Measurements from ENCODE around the gene BCOR. TPM values are rescaled to one million over a fixed set of nuclear protein-coding genes. Genes with fewer than 3 reads are reported as not detected.

BCOR gene
- total RNA-seq, 2 experiments from 2014 or later = 26.1 to 26.3 TPM

DNA sequence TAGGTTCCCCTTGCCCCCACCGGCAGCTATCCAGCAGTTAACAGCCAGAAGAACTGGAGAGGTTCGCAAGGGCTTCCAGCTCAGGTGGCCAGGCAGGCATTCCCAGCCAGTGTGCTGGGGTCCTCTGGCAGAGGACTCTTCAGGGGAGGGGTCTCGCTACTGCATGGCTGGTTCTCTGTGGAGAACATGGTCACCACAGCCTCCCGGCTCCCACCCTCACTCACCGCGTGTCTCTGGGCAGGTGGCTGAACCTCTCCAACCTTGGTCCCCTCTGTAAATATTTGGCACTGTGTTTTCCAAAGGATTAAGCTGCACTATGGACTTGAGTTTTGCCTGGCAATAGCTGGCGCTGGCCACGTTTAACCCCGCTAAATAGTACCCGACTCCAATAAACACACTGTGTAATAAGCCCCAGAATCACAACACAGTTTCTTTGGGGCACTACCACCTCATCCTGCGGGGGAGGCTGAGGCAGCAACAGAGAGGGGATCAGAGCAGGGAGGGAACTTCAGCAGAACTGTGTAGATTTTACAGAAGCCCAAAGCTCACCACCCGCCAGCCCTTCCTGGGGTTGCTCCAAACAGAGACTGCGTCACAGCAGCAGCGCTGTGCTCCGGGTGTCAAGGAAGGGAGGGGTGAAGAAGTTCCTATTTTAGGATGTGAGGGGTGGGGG lies 15.2 kb downstream of the BCOR start:
- no peak for TF ChIP-seq CTCF (IDR thresholded peaks at IDR 0.05)

GRCh38 chrX:40081679-40082068 lies 16.1 kb downstream of the BCOR start:
- Mint-ChIP-seq H3K9me3 (no peaks in the 10 kb centered on the region), H3K27me3 (no peaks in the 10 kb centered on the region), H3K36me3 (ENCODE audit: low read depth) (peaks cover 13% of the 10 kb centered on the region), H3K27ac (peak overlapping the region; percentile 59), H3K4me1 (ENCODE audit: low read depth) (peaks cover 45% of the 10 kb centered on the region), H3K4me3 (peak overlapping the region; percentile 54)
- ATAC-seq (ENCODE audit: poor library complexity) = no peak
- no peak for DNase-seq
- no peak overlapping the region for H3K27ac ChIP-seq (ENCODE audit: low read depth in 1 of 2, low read length in 2 of 2)
- TF ChIP-seq CTCF (IDR thresholded peaks at IDR 0.05) = no peak
- no peaks in the 10 kb centered on the region for H3K27me3 ChIP-seq (ENCODE audit: control insufficient read depth in 1 of 2, insufficient read depth in 2 of 2, low read length in 2 of 2)
- POLR2A ChIA-PET = interaction anchor here (1.4 to 2.5 kb wide), 2 partner anchors 16 to 68 kb away, joined by 4 to 13 read pairs; partner anchors contain the start of gene BCOR
- CTCF ChIA-PET = no interaction called here
- H3K36me3 ChIP-seq (ENCODE audit: insufficient read depth, low read length) = peaks cover 3% of the 10 kb centered on the region
- no peaks in the 10 kb centered on the region for H3K9me3 ChIP-seq (ENCODE audit: control insufficient read depth in 1 of 2, insufficient read depth in 1 of 2, low read length in 2 of 2)
- intact Hi-C loops (cut with DNase I, micrococcal nuclease) = loop anchor here in 1 of 2 experiments (10.0 kb wide), 1 partner anchor 77 kb away; no protein-coding TSS in a partner anchor
- H3K4me1 ChIP-seq (ENCODE audit: insufficient read depth, low read length) = peaks cover 62% of the 10 kb centered on the region
- H3K4me3 ChIP-seq (ENCODE audit: low read length) = no peak overlapping the region

More for the DNA sequence above, 15.2 kb downstream of the BCOR start:
- peaks cover 8% of the 10 kb centered on the region for H3K36me3 Mint-ChIP-seq (ENCODE audit: low read depth)
- H3K9me3 Mint-ChIP-seq = no peaks in the 10 kb centered on the region
- no peaks in the 10 kb centered on the region for H3K27me3 Mint-ChIP-seq
- peak overlapping the region; percentile 47 for H3K27ac Mint-ChIP-seq
- peak; percentile 48 for ATAC-seq (ENCODE audit: poor library complexity)
- CTCF ChIA-PET = no interaction called here
- intact Hi-C loops (cut with DNase I, micrococcal nuclease) = loop anchor here in 1 of 2 experiments (10.0 kb wide), 1 partner anchor 78 kb away; no protein-coding TSS in a partner anchor
- peaks cover 53% of the 10 kb centered on the region for H3K4me1 Mint-ChIP-seq (ENCODE audit: low read depth)
- peak overlapping the region; percentile 73 for H3K4me3 Mint-ChIP-seq
- DNase-seq = peak in 2 of 14 experiments; percentile 35 to 41
- Histone ChIP-seq H3K27ac (ENCODE audit: low read depth in 1 of 2, low read length in 2 of 2) (no peak overlapping the region), H3K9me3 (ENCODE audit: control insufficient read depth in 1 of 2, insufficient read depth in 1 of 2, low read length in 2 of 2) (no peaks in the 10 kb centered on the region), H3K27me3 (ENCODE audit: control insufficient read depth in 1 of 2, insufficient read depth in 2 of 2, low read length in 2 of 2) (no peaks in the 10 kb centered on the region), H3K36me3 (ENCODE audit: insufficient read depth, low read length) (no peaks in the 10 kb centered on the region), H3K4me3 (ENCODE audit: low read length) (no peak overlapping the region), H3K4me1 (ENCODE audit: insufficient read depth, low read length) (peaks cover 66% of the 10 kb centered on the region)
- POLR2A ChIA-PET = interaction anchor here (1.4 to 2.5 kb wide), 2 partner anchors 15 to 69 kb away, joined by 4 to 13 read pairs; partner anchors contain the start of gene BCOR

DNA sequence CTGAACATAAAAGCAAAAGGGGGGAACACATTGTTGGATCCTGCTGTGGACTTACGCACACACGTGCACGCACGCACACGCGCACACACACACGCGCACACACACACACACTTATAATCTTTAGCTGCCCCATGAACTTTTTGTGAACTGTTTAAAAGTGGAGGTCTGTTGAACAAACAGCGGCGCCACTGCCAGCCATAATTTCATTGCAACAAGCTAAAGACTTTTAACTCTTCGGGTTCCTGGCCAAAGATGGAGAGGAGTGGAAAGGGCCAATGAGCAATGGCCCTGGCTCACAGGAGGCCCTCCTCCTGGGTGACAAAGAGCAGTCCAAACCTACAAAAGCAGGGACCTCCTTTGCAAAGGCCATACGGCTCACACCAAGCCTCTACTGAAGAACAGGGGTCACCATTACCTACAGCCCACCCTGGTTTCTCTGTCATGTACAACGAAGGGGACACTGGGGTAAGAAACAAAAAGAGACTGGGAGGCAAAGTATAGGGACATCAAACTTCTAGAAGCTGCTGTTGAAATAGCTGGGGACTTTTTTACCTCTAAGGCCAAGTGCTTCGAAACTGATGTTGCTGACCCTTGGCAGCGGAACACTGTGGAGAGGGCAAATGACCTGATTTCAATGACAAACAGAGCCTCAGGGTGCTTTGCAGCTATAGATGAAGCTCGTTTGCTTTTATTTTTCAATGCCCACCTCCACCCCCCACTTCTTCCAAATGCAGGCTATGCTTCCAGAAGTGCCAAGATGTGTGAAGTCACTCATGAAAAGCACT lies 16.7 kb downstream of the BCOR start:
- no peak for TF ChIP-seq CTCF (IDR thresholded peaks at IDR 0.05)
- no peak overlapping the region for H3K4me3 ChIP-seq (ENCODE audit: low read length)
- no peak for ATAC-seq (ENCODE audit: poor library complexity)
- Mint-ChIP-seq H3K27me3 (no peaks in the 10 kb centered on the region), H3K4me1 (ENCODE audit: low read depth) (peaks cover 39% of the 10 kb centered on the region), H3K4me3 (peak overlapping the region; percentile 54), H3K9me3 (no peaks in the 10 kb centered on the region), H3K27ac (peak overlapping the region; percentile 59), H3K36me3 (ENCODE audit: low read depth) (peaks cover 19% of the 10 kb centered on the region)
- intact Hi-C loops (cut with DNase I, micrococcal nuclease) = loop anchor here in 1 of 2 experiments (10.0 kb wide), 1 partner anchor 76 kb away; no protein-coding TSS in a partner anchor
- no peaks in the 10 kb centered on the region for H3K27me3 ChIP-seq (ENCODE audit: control insufficient read depth in 1 of 2, insufficient read depth in 2 of 2, low read length in 2 of 2)
- POLR2A ChIA-PET = interaction anchor here (1.4 to 2.5 kb wide), 2 partner anchors 16 to 67 kb away, joined by 4 to 13 read pairs; partner anchors contain the start of gene BCOR
- H3K36me3 ChIP-seq (ENCODE audit: insufficient read depth, low read length) = peaks cover 5% of the 10 kb centered on the region
- no peak overlapping the region for H3K27ac ChIP-seq (ENCODE audit: low read depth in 1 of 2, low read length in 2 of 2)
- DNase-seq = no peak
- H3K9me3 ChIP-seq (ENCODE audit: control insufficient read depth in 1 of 2, insufficient read depth in 1 of 2, low read length in 2 of 2) = no peaks in the 10 kb centered on the region
- CTCF ChIA-PET = no interaction called here
- peaks cover 58% of the 10 kb centered on the region for H3K4me1 ChIP-seq (ENCODE audit: insufficient read depth, low read length)
